Measurements from ENCODE around the gene EEFSEC.

The EEFSEC gene

DNA sequence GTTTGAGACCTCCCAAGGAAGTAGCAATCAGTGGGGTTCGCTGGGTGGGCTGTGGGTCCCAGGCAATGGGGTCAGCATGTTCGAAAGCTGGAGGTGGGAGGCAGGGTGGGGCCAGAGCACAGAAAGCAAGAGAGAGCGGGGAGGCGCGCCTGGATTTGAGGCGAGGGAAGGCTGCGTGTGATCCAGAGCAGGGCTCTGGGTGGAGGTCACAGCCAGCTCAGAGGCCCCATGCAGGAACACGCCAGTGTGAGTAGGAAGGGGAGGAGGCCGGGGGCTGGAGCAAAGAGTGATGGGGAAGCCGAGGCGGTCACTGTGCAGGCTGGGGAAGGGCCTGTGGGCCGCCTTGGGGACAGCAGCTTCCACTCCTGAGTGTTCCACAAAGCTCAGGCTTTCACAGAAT lies 304.7 kb downstream of the EEFSEC start:
- no peak for DNase-seq

All from activated CD8-positive, alpha-beta memory T cell treated with anti-CD3 and anti-CD28 coated beads for 24 hours (primary cell).